Hematopoietic multipotent progenitor cell treated with erythropoietin and hydrocortisone succinate and interleukin-3 and kit ligand, for 8 days (in vitro differentiated cells): ENCODE data around the gene COX19.
A peak's percentile ranks its signal among the peaks of the same experiment; 100 is the strongest.

Experiments
- DNase-seq: peaks from one replicate; pipeline ENCODE4 v3.0.0-alpha.2; 2015

The COX19 gene, protein sequence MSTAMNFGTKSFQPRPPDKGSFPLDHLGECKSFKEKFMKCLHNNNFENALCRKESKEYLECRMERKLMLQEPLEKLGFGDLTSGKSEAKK

DNA sequence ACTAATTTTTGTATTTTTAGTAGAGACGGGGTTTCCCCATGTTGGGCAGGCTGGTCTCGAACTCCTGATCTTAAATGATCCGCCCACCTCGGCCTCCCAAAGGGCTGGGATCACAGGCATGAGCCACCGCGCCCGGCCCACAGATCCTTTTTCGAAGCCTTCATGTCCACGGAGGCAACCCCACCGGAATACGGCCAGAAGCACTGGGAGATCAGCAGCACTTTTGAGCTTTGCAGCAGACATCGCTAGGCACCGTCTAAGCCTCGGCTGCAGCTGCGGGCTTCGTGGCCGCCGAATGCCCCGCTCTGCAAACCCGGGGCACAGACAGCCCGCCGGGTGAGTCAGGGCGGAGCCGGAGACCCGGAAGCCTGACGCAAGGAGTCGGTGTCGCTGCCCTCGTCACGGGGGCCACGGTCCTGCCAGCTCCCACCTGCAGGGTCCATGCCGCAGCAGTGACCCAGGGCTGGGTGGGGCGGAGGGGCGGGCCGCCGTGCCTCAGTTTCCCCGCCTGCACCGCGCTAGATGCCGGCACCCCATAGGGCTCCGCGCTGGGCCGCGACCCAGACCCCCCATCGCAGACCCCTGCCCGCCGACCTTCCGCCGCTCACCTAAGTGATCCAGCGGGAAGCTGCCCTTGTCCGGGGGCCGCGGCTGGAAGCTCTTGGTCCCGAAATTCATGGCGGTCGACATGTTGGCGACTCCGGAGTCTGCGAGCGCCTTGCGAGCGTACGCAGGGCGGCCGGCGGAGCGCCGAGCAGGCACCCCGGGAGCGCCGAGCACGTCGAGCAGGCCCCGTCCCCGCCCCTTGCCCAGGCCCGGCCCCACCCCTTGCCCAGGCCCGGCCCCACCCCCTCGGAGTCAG, at the start of gene COX19:
TSS of gene COX19 (minus strand) at position 730 of the 862 bp plus-strand sequence. CDS start at position 690, 40 bp downstream.
- DNase-seq: peak; percentile 83

DNA sequence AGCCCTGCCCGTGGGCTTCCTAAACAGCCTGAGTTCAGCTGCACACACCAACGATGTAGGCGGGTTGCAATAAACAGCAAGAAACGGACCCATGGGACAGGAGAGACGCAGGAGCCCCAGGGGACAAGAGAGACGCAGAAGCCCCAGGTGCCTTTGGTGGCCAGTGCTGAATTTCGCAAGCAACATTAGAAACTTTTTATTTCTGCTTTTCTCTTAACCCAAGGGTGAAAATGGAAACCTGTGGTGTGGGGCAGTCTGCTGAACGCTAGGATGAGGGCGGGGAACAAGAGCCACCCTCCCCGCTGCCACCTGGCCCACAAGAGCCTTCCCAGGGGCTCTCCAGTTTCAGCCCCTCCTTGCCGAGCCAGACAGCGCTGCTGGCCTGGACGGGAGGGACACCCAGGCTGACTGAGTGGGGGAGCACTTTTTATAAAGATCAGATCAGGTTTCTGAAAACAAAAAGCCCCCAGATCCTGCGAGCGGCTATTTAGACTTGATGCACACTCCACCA, 49.0 kb upstream of the COX19 start:
- no peak for DNase-seq

DNA sequence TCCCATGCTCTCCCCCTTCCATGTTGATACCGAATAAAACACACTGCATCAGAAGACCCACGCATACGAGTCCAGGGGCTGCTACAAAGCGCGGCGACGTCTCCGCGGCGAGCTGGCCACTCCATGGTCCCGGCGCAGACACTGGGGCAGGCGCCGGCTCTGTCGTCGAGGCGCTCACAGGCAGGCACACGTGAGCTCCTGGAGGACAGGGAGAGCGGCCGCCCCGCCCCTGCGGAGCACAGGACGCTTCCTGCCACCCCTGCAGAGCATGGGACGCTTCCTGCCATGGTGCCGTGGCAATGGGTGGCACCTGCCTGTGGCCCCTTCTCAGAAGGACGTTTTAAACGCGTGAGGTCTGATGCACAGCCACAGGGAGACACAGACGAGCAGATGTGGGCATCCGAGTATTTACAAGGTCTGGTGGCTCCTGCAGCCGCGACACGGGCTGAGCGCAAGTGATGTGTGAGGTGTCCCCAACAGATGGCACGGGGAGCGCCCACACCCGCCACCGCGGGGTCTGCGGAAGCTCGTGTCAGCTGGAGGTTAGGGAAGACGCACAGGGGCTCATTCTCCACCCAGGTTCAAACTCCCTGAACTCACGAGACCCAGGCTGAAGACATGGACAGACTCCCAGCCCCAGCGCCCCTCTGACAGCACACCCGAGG, 47.6 kb upstream of the COX19 start:
- no peak for DNase-seq

DNA sequence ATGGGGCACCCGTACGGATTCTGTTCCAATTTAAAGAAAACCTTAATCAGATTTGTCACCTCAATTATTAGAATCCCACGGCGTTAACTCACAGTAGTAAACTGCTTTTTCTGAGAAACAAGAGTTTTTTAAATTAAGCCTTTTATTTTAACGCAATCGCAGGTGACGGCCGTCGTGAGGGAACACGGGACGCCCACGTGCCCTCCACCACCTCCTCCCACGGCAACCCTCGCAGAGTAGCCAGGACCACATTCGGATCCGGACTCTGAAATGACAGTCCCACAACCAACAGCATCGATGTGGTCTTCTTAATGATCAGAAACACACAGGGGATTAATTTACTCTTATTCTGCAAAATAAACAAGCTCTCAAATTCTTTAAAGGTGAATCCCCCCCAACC, 47.0 kb upstream of the COX19 start:
- no peak for DNase-seq

DNA sequence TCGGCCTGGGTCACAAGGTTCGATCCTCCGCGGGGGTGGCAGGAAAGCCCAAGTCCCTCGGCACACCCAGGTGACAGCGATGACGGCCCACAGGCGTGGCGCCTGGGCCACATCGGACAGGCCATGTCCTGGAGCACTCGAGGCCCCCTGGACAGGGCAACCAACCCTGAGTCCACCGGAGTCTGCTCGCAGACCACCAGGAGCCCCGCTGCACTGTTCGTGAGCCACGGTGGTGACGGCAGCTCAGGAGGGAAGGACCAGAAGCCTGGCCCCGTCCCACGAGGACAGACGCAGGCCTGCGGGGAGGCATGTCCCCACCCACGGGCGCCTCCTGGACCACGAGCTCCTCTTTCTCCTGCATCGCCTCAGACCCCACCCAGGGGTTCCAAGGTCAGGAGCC, 46.6 kb upstream of the COX19 start:
- DNase-seq: no peak

DNA sequence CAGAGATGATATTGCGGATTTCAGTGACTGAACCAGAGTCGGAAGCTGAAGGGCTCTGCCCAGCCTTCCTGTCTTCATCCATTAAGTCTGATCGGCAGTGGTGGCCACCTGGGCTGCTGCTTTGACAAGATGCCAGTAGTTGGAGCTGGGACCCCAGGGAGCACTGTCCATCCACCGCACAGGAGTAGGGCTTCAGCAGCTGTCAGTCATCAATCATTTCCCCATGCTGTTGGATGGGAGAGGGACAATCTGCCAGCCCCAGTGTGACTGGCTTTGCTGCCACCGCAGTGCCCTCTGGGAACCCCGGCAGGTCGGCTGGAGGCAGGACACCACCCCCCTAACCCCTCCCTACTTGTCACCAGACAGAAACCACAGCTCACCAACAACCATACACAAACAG, 46.0 kb upstream of the COX19 start:
- DNase-seq: no peak

DNA sequence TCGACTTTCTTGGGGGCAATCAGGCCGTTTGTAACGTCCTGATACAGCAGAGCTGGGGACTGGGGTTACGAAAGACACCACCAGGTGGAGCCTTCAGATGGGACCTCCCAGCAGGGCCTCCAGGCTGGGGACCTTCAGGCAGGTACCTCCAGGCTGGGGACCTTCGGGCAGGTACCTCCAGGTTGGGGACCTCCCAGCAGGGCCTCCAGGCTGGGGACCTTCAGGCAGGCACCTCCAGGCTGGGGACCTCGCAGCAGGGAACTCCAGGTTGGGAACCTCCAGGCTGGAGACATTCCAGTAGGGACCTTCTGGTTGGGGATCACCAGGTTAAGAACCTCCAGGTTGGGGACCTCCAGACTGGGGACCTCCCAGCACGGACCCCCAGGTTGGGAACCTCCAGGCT, 45.5 kb upstream of the COX19 start:
- DNase-seq: peak; percentile 39

DNA sequence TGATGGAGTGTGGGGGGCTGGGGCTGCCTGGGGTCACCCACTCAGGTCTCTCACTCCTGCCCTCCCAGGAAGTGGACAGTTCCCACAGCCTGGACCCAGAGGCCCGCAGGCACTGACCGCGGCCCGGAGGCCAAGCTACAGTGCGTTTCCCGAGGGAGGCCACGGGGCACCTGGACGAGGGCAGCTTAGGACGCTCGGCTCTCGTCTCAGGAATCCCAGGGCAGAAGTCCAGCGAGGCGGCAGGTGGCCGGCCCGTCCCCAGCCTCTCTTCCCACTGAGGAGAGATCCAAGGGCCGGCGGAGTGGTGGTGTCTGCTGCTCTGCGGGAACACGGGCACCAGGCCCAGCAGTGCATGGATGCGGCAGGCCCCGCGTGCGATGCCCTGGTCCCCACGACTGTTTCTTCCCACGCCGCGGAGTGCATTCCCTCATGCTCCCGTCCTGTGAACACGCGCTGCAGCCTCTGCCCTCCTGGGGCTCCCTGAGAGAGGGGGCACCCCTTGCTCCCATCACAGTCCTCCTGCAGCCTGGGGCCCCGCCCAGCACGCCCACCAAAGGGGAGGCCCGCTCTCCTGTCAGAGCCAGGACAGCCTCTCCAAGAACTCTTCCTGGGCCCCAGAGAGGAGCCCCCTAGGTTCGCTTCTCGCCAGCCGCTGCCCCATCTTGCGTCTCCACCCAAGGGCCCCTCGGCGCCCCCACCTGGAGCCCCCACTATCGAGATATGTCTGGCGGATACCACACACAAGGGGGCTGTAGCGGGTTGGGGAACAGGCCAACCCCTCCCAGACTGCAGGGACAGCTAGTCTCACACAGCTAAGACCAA, 44.7 kb upstream of the COX19 start:
- DNase-seq: no peak

DNA sequence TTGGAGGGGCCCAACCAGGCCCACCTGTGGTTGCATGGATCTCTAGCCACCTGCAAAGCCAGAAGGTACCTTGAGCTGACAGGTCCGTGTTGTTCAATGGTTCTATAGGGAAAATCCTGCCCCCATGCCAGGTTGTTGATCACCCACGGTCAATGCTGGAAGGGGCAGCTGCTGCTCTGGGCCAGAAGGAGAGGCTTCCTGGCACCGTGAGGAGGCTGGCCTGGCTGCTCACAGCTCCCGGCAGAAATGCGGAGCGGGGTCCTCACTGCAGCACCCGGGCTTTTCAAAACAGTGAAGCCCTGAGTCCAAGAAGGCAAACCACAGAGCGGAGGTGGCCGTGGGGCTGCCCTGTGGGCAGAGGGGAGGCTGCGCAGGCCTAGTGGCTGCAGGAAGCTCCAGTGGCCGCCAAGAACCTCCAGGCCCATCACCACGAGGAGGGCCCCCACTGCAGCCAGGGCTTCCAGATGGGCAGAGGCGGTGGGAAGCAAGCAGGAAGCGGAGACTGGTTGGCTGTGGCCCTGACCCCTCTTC, 44.0 kb upstream of the COX19 start:
- DNase-seq: no peak

DNA sequence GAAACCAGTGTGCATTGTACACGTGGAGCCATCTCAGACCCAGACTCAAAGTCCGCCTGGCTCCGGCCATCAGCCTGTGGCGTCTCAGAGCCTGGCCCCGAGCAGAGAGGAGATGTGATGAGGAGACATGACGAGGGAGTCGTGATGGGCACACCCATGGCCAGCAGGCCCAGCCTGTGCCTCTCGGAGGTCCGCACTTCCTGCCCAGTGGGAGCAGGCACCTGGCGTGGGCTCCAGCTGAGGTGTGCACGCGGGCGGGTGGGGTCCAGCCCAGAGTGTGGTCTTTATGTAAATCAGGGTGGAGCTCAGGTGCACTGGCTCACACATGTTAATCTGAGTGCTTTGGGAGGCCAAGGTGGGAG, 43.0 kb upstream of the COX19 start:
- DNase-seq: no peak

DNA sequence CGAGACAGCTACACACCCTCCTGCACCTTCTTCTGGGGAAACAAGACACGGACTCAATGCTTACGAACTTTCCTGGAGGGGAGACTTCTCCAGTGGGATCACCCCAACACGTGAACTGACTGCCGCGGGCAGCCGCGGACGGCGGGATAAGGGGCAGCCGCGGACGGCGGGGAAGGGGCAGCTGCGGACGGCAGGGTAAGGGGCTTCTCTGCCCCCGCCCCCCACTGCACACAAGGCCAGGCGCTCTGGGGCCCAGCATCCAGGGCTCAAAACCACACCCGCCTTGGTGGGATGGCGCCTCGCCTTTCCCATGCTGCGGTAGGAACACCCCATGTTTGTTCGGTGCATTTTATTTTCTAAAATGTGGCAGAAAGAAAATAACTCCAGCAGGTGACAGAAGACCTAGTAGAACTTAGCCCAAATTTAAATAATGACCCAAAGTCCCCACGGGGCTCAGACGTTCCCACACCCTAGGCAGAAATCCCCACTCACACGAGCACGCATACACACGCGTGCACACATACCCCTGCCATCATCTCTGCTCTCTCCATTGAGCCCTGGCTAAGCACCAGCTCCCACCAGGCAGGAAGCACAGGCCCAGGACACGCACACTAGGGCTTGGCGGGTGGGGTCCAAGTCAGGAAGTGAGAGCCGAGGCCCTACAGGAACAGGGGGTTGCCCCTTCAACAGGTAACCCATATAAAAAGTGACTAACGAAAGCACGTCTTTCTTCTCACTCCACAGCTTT, 42.4 kb upstream of the COX19 start:
- no peak for DNase-seq

DNA sequence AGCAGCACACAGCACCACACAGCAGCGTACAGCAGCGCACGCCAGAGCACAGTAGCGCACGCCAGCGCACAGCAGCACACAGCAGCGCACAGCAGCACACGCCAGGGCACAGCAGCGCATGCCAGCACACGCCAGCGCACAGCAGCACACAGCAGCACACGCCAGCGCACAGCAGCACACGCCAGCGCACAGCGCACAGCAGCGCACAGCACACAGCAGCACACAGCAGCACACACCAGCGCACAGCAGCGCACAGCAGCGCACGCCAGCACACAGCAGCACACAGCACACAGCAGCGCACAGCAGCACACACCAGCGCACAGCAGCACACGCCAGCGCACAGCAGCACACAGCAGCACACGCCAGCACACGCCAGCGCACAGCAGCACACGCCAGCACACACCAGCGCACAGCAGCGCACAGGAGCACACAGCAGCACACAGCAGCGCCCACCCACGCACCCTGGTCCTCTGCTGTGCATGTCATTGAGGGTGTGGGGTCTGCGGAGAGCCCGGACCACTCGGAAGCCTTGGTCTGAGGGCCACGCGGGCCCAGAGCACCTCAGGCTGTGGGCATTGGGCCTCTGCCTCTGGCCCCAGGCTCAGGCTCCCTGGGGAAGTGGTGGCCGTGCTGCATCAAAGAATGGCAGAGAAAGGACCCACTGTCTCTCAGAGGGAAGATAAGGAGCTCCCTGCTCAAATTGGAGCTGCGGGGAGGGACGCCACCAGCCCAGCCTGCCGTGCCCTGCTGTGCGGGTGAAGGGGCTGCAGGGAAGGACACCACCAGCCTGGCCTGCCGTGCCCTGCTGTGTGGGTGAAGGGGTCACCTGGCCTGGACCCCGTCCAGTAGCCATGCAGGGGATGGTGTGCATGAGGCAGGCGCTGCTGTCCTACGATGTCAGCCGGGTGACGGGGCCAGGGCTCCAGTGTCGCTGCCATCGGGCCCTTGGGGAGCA, 41.5 kb upstream of the COX19 start:
- DNase-seq: no peak

DNA sequence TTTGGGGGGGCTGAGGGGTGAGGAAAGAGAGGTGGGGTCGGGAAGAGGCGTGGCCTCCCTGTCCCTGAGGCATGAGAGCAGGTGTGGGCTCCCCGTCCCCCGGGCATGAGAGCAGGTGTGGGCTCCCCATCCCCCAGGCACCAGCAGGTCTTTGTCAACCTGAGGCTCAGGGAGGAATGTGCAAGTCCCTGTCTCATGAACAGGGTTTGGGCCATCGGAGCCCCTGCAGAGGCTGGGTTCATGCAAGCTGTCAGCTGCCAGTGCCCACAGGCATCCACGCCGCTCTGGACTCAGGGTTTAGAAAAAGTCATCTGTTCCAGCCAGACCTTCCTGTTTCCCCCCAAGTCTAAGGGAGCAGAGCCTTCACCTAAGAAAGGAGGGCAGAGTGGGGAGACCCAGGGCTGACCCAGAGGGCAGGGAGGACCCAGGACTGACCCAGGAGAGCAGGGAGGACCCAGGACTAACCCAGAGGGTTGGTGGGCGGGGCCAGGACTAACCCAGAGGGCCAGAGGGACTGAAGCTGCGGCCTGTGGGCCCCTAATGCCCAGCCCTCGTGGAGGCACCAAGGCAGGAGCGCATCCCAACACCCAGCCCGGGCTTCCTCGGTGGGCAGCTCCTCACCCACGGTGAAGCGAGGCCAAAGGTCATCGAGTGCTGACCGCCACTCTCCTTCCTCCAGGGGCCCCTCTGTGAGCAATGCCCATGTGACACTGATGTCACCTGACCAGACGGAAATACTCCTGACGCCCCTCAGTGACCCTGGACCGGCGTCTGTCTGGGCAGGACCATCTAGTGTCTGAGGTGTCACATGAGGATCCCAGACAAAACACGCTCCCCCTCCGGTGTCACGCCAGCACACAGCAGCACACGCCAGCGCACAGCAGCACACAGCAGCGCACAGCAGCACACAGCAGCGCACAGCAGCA, 40.1 kb upstream of the COX19 start:
- no peak for DNase-seq

DNA sequence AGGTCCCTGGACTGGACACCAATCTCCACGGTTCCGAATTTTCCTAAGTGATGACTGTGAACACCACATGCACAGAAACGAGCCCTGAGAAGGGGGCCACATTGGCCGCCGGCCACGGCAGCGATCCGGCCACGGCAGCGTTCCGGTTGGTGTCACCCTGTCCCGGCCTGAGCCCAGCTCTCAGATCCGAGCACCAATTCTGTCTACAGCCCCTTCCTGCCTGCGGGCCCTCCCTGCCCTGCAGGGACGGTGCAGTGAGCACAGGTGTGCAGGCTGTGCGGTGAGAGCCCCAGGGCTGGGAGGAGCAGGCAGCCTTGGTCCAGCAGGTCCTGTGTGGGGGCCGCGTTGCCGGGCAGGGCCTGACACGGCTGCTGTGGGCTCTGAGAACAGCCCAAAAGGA, 39.3 kb upstream of the COX19 start:
- DNase-seq: no peak

DNA sequence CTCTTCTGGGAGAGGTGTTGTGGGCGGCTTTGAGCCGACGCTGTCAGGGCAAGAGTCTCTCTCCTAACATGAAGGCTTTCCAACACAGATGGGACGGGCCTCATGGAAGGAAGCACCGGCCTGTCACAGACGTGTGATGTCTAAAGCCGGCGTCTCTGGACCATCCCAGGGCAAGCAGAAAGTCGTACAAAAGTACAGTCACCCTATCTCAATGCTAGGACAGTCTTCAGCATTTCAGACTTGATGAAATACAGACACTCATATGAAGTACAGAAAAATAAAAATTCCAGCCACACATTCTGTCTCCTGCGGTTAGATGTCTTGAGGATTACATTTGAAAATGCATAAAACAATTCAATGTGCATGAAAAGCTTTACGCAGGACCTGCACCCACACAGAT, 38.2 kb upstream of the COX19 start:
- no peak for DNase-seq

DNA sequence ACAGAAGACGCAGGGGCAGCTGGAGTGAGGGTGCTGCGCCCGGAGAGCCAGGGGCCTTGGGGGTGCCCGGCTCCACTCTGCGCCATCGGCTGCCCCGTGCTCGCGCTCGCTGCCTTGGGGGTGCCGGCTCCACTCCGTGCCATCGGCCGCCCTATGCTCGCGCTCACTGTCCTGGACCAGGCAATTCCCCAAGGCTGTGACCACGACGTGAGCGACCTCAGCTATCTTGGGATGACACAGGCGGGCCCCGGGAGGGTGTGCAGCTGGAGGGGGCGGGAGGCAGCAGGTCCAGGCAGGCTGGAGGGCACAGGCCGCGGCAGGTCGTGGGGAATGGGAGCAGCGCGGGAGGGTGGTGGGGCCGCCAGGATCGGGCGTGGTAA, 37.4 kb upstream of the COX19 start:
- DNase-seq: no peak

DNA sequence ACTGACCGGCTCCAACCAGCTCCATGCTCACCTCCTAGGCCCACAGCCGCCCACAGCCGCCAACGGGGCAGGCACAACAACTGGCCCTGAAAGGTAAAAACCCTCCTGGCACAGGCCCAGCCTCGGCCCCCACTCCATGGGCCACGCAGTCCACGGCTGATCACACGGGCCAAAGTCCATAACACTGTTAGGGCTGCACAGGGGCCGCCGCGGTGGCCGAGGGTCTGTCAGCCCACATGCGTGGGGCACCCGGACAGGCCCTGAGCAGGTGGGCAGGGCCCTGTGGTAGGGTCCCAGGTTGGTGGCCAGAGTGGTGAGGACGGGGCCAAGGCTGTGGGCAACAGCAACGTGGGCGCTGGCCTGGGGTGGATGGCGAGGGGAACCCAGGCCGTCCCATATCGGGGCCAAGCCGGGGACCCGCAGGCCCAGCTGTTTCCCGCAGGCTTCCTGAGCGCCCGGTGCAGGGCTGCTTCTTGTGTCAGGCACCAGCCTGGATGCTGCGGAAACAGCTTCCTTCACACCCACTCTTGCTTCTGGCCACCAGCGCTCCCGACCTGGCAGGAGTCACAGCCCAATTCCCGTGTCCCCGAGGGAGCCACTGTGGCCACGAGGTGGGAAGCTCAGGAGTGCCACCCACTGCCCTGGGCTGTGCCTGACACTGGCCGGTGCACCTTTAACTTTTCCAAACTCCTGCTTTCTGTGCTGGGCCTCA, 36.8 kb upstream of the COX19 start:
- no peak for DNase-seq

DNA sequence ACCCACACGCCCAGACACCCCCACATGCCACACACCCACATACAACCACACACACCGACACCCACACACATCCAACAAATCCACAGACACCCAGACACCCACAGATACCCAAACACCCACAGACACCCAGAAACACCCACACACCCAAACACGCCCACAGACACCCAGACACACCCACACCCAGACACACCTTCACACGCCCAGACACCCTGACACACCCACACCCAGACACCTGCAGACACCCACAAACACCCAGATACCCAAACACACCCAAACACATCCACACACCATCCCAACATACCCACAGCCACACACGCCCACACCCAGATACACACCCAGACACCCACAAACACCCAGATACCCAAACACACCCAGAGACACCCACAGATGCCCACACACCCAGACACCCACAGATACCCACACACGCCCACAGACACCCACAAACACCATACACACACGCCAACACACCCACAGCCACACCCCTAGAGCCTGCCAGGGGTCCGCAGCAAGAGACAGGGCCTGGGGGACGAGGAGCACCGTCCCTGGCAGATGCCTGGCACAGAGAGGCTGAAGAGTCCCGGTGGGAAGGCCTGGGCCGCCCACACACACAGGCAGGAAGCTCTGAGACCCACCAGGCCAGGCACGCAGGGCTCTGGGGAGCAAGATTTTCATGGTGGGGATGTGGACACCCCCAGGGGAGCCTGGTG, 36.1 kb upstream of the COX19 start:
- no peak for DNase-seq

DNA sequence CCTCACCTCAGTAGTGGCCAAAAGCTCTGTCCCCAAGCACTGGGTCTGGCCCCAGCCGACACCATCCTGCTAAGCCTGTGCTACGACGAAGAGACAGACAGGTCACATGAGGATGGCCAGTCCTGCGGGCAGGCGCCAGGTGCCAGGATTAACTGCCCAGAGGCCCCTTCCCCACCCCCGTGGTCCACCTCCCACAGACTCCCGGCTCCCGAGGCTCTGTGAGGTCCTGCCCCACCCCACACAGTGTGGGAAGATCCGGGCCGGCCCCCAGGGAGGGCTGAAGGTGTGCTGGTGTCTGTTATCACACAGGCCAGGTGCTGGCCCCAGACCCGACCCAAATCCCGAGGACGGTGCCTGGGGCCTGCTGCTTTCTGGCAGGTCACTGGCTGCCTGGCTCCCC, 34.9 kb upstream of the COX19 start:
- DNase-seq: no peak
